Measurements from ENCODE around the gene GLDN. TPM values are rescaled to one million over a fixed set of nuclear protein-coding genes. Genes with fewer than 3 reads are reported as not detected.

GLDN gene
- total RNA-seq, 1 experiment from 2014 or later = 1.3 TPM

- no peak overlapping the region for H2AK5ac ChIP-seq (ENCODE audit: insufficient read length, low read length)
- TF ChIP-seq CTCF (conservative IDR thresholded peaks at IDR 0.05) = no peak
- H3K4me3 Mint-ChIP-seq = no peak overlapping the region
- H2BK12ac ChIP-seq (ENCODE audit: insufficient read length, low read depth, low read length) = no peak overlapping the region
- no peak overlapping the region for H2BK15ac ChIP-seq (ENCODE audit: low read depth, low read length)
- H2BK120ac ChIP-seq (ENCODE audit: low read depth, low read length, poor library complexity, severe bottlenecking) = no peak overlapping the region
- H4K20me1 ChIP-seq (ENCODE audit: control insufficient read depth, insufficient read depth, insufficient read length) = no peaks in the 10 kb centered on the region
- no peak overlapping the region for H4K5ac ChIP-seq (ENCODE audit: insufficient read length, low read depth, low read length)
- no peak overlapping the region for H3K56ac ChIP-seq (ENCODE audit: insufficient read length, low read depth, low read length)
- H3K36me3 Mint-ChIP-seq (ENCODE audit: insufficient read depth in 1 of 3, low read depth in 3 of 3) = no peaks in the 10 kb centered on the region
- H3K4ac ChIP-seq (ENCODE audit: low read depth, low read length) = no peak overlapping the region
- no peaks in the 10 kb centered on the region for H3K79me1 ChIP-seq (ENCODE audit: insufficient read depth, low read depth, low read length, poor library complexity, severe bottlenecking)
- no peaks in the 10 kb centered on the region for H3K79me2 ChIP-seq (ENCODE audit: insufficient read depth, low read length)
- no peak overlapping the region for H3K9ac ChIP-seq (ENCODE audit: extremely low read depth, insufficient read length, low read length)
- no peak overlapping the region for H3T11ph ChIP-seq (ENCODE audit: low read length)
- H3K4me1 ChIP-seq (ENCODE audit: insufficient read depth, low read length) = no peaks in the 10 kb centered on the region
- no peak overlapping the region for H3K23ac ChIP-seq (ENCODE audit: insufficient read length, low read depth, low read length)
- H3K27ac ChIP-seq (ENCODE audit: insufficient read length, low read depth, low read length) = no peak overlapping the region
- H4K91ac ChIP-seq (ENCODE audit: insufficient read length, low read depth, low read length) = no peak overlapping the region
- no peaks in the 10 kb centered on the region for H3K27me3 ChIP-seq (ENCODE audit: insufficient read depth, low read length)
- H2BK20ac ChIP-seq (ENCODE audit: low read depth, low read length, poor library complexity, severe bottlenecking) = no peak overlapping the region
- H3K14ac ChIP-seq (ENCODE audit: insufficient read depth, low read length) = no peak overlapping the region
- no peak overlapping the region for H2BK5ac ChIP-seq (ENCODE audit: insufficient read length, low read length)
- no peak overlapping the region for H3K18ac ChIP-seq (ENCODE audit: insufficient read length, low read depth, low read length)
- H3K23me2 ChIP-seq (ENCODE audit: insufficient read length, low read depth, low read length, poor library complexity, severe bottlenecking) = no peaks in the 10 kb centered on the region
- H3K9me3 ChIP-seq (ENCODE audit: control insufficient read depth, low read depth, low read length) = no peaks in the 10 kb centered on the region
- no peak for DNase-seq
- H4K8ac ChIP-seq (replicated peaks; ENCODE audit: insufficient read length, low read depth, low read length) = no peak overlapping the region
- peaks cover 18% of the 10 kb centered on the region for H3K27me3 Mint-ChIP-seq (ENCODE audit: low read depth)
- H3K9me3 Mint-ChIP-seq = no peaks in the 10 kb centered on the region
- no peak overlapping the region for H3K4me2 ChIP-seq (ENCODE audit: insufficient read depth, insufficient read length, low read length)
- H2AFZ ChIP-seq (ENCODE audit: low read length) = no peak overlapping the region
- WGBS (ENCODE audit: extremely low coverage, insufficient read length, low lambda C conversion rate) = no CpG with 5 or more reads among the region's 2 CpGs
- peaks cover 5% of the 10 kb centered on the region in 2 experiments; a peak in 3 of 4 replicates for H3K4me1 Mint-ChIP-seq
- H3K27ac Mint-ChIP-seq = no peak overlapping the region
These were observed 12.5 kb downstream of the GLDN start for GRCh38 chr15:51353976-51354375.
